Esophagus muscularis mucosa (tissue), 4 donors: ENCODE measurements around the gene TMC7.

Experiments used
- EP300 ChIP-seq: sonication (generic); formaldehyde crosslinking; IDR thresholded peaks from one replicate; pipeline ENCODE4 v1.6.1; 2017; ENCODE audit warnings: antibody characterized with exemption
- POLR2A ChIP-seq: fragments of 450-650 bp; IDR thresholded peaks from one replicate; pipeline ENCODE4 v1.6.1; 2017; ENCODE audit warnings: antibody characterized with exemption, moderate library complexity, mild to moderate bottlenecking, low read depth
- TF ChIP-seq, protein P1 (sequence below), 3 experiments: fragments of 200-600 bp in 2 of 3; fragments of 450-650 bp in 1 of 3; sonication (generic) in 2 of 3; IDR thresholded peaks; one replicate each; pipeline ENCODE4 v1.5.1; 2017 to 2019; ENCODE audit warnings: antibody characterized with exemption in 3 of 3, mild to moderate bottlenecking in 2 of 3, moderate library complexity in 1 of 3

DNA sequence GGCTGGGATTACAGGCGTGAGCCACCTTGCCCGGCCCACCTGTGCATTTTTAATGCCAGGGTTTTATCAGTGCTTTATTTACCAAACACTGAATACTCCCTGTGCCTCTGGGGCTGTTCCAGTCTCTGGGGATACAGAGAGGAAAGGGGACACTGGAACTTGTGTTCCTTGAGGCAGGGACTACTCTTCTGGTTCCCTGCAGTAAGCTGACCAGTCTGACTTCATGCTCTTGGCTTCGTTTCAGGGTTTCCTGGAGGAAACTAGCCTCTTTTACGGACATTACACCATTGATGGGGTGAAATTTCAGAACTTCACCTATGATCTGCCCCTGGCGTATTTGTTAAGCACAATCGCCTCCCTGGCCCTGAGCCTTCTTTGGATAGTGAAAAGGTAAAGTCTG is 46.2 kb downstream of the TMC7 start:
- TF ChIP-seq, protein P1, sequence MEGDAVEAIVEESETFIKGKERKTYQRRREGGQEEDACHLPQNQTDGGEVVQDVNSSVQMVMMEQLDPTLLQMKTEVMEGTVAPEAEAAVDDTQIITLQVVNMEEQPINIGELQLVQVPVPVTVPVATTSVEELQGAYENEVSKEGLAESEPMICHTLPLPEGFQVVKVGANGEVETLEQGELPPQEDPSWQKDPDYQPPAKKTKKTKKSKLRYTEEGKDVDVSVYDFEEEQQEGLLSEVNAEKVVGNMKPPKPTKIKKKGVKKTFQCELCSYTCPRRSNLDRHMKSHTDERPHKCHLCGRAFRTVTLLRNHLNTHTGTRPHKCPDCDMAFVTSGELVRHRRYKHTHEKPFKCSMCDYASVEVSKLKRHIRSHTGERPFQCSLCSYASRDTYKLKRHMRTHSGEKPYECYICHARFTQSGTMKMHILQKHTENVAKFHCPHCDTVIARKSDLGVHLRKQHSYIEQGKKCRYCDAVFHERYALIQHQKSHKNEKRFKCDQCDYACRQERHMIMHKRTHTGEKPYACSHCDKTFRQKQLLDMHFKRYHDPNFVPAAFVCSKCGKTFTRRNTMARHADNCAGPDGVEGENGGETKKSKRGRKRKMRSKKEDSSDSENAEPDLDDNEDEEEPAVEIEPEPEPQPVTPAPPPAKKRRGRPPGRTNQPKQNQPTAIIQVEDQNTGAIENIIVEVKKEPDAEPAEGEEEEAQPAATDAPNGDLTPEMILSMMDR (IDR thresholded peaks at IDR 0.05) = no peak
- TF ChIP-seq POLR2A = no peak
- no peak for TF ChIP-seq EP300
